ENCODE results near the gene IFFO2.

DNA sequence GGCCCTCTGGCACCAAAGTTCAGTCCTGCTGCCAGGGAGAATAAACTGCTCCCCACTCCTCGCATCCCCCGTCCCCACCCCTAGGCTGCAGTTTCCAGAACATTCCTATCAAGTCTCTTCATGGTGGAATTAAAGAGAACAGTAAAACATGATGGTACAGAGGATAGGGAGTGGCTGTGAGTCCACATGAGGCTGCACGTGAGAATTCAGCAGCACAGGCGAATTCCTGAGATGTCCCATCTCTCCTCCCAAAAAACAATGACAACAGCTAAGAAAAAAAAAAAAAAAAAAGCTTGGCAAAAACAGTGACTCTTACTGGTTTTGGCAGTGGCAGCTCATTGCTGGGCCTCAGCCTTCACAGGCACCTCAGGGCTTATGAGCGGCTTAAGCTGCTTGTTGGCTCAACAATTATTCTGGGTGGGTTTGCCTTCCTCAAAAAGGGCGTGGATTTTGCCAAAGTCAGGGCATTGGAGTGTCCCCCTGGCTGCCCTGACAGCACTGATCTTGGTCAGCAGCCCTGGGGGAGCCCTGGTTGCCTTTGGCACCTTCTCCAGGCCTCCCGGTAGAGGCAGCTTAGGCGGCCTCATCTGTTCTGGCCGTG, 5.7 kb upstream of the IFFO2 start:
- TF ChIP-seq SIN3A (IDR thresholded peaks at IDR 0.05; ENCODE audit: borderline replicate concordance, insufficient read depth, low read length) (no peak), TAF1 (IDR thresholded peaks at IDR 0.05; ENCODE audit: borderline replicate concordance, insufficient read depth, low read length) (no peak)
- TF ChIP-seq, protein P1, sequence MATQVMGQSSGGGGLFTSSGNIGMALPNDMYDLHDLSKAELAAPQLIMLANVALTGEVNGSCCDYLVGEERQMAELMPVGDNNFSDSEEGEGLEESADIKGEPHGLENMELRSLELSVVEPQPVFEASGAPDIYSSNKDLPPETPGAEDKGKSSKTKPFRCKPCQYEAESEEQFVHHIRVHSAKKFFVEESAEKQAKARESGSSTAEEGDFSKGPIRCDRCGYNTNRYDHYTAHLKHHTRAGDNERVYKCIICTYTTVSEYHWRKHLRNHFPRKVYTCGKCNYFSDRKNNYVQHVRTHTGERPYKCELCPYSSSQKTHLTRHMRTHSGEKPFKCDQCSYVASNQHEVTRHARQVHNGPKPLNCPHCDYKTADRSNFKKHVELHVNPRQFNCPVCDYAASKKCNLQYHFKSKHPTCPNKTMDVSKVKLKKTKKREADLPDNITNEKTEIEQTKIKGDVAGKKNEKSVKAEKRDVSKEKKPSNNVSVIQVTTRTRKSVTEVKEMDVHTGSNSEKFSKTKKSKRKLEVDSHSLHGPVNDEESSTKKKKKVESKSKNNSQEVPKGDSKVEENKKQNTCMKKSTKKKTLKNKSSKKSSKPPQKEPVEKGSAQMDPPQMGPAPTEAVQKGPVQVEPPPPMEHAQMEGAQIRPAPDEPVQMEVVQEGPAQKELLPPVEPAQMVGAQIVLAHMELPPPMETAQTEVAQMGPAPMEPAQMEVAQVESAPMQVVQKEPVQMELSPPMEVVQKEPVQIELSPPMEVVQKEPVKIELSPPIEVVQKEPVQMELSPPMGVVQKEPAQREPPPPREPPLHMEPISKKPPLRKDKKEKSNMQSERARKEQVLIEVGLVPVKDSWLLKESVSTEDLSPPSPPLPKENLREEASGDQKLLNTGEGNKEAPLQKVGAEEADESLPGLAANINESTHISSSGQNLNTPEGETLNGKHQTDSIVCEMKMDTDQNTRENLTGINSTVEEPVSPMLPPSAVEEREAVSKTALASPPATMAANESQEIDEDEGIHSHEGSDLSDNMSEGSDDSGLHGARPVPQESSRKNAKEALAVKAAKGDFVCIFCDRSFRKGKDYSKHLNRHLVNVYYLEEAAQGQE (IDR thresholded peaks at IDR 0.05; ENCODE audit: insufficient read depth in 1 of 2, low read depth in 2 of 2, low read length in 2 of 2) = no peak
